H1 (cell line): ENCODE measurements around the gene SLC46A3. TPM values are rescaled to one million over a fixed set of nuclear protein-coding genes. Genes with fewer than 3 reads are reported as not detected.

Experiments used
- CTCF ChIA-PET: fragments of 300-600 bp; sonication (Branson Sonifier 250); formaldehyde crosslinking; loops from one replicate; lab custom pipeline; 2021; ENCODE audit not compliant: partially characterized antibody; lab: Charles Lee
- POLR2A ChIA-PET: fragments of 300-600 bp; sonication (Branson Sonifier 250); formaldehyde crosslinking; loops from one replicate; lab custom pipeline; 2021; ENCODE audit warnings: inconsistent platforms; ENCODE audit not compliant: partially characterized antibody; lab: Charles Lee
- DNase-seq, 2 experiments: peaks; one replicate each; pipeline versions ENCODE4 v3.0.0 to v3.0.0-alpha.2; 2010 to 2022; ENCODE audit warnings: low spot score in 2 of 2, low read depth in 1 of 2, mixed read lengths in 1 of 2
- FAIRE-seq: peaks from 2 replicates; lab custom pipeline; 2011; peaks lifted over from hg19 to GRCh38; lab: Jason Lieb, UNC
- H2AFZ ChIP-seq: 2 replicates; pipeline ENCODE4 v1.8.1; 2012; ENCODE audit warnings: low read length, inconsistent platforms
- H2AK5ac ChIP-seq: 2 replicates; pipeline ENCODE4 v1.6.1; 2013; ENCODE audit warnings: low read depth, low read length
- H2BK120ac ChIP-seq: replicated peaks from 2 replicates; pipeline ENCODE3; 2013; ENCODE audit warnings: low read depth, low read length, inconsistent platforms
- H2BK12ac ChIP-seq: 2 replicates; pipeline ENCODE4 v1.6.1; 2013; ENCODE audit warnings: low read depth, low read length
- H2BK15ac ChIP-seq: 2 replicates; pipeline ENCODE4 v1.6.1; 2013; ENCODE audit warnings: low read length
- H2BK20ac ChIP-seq: 2 replicates; pipeline ENCODE4 v1.6.1; 2013; ENCODE audit warnings: low read length
- H2BK5ac ChIP-seq: 2 replicates; pipeline ENCODE4 v1.6.1; 2013; ENCODE audit warnings: low read depth, low read length
- H3K14ac ChIP-seq: 2 replicates; pipeline ENCODE4 v1.6.1; 2013; ENCODE audit warnings: inconsistent platforms; ENCODE audit not compliant: insufficient read length
- H3K18ac ChIP-seq: 2 replicates; pipeline ENCODE4 v1.6.1; 2013; ENCODE audit warnings: low read length; ENCODE audit errors: extremely low read depth
- H3K23ac ChIP-seq: 2 replicates; pipeline ENCODE4 v1.6.1; 2013; ENCODE audit warnings: inconsistent platforms; ENCODE audit not compliant: insufficient read length
- H3K23me2 ChIP-seq: 2 replicates; pipeline ENCODE4 v1.6.1; 2013; ENCODE audit warnings: low read depth, low read length
- H3K27ac ChIP-seq: 2 replicates; pipeline ENCODE4 v1.6.1; 2011; ENCODE audit warnings: low read depth, low read length, inconsistent platforms
- H3K27me3 ChIP-seq, 4 experiments: replicated peaks in 1 of 4; 1 replicate in 1 of 4; 2 replicates in 3 of 4; pipeline versions ENCODE4 v1.6.1 to v1.8.1; 2011 to 2013; ENCODE audit warnings: low read length in 3 of 4, mild to moderate bottlenecking in 3 of 4, inconsistent platforms in 2 of 4, mixed read lengths in 2 of 4, moderate library complexity in 1 of 4; ENCODE audit not compliant: control insufficient read depth in 3 of 4, insufficient read depth in 3 of 4; ENCODE audit errors: extremely low read depth in 1 of 4
- H3K36me3 ChIP-seq, 4 experiments: 2 replicates each; pipeline versions ENCODE4 v1.6.1 to v1.8.1; 2011 to 2013; ENCODE audit warnings: mild to moderate bottlenecking in 4 of 4, low read length in 3 of 4, moderate library complexity in 2 of 4, control low read depth in 1 of 4, inconsistent platforms in 1 of 4; ENCODE audit not compliant: insufficient read depth in 4 of 4, control insufficient read depth in 2 of 4
- H3K4ac ChIP-seq: replicated peaks from 2 replicates; pipeline ENCODE3; 2013; ENCODE audit warnings: low read length, low read depth, mixed read lengths, inconsistent platforms; ENCODE audit not compliant: insufficient read length
- H3K4me1 ChIP-seq, 4 experiments: replicated peaks in 1 of 4; 1 replicate in 1 of 4; 2 replicates in 3 of 4; pipeline versions ENCODE4 v1.6.1 to v1.8.1; 2011 to 2013; ENCODE audit warnings: low read length in 3 of 4, inconsistent platforms in 2 of 4, mixed read lengths in 1 of 4; ENCODE audit not compliant: insufficient read depth in 4 of 4, control insufficient read depth in 3 of 4
- H3K4me2 ChIP-seq, 2 experiments: 2 replicates each; pipeline versions ENCODE4 v1.6.1 to v1.8.1; 2011 to 2013; ENCODE audit warnings: low read depth in 2 of 2, low read length in 2 of 2, control low read depth in 1 of 2, inconsistent platforms in 1 of 2, mild to moderate bottlenecking in 1 of 2; ENCODE audit not compliant: insufficient read depth in 1 of 2
- H3K4me3 ChIP-seq, 4 experiments: fragments of 200-600, 300-600 bp in 1 of 4; sonication (generic), shearing (Covaris generic), sonication (Bioruptor Twin) in 1 of 4; 2 replicates each; pipeline versions ENCODE4 v1.5.1 to v1.8.1; 2011 to 2016; ENCODE audit warnings: low read length in 4 of 4, low read depth in 3 of 4, control low read depth in 2 of 4, inconsistent platforms in 2 of 4, mild to moderate bottlenecking in 2 of 4, mixed read lengths in 1 of 4, moderate library complexity in 1 of 4; ENCODE audit not compliant: insufficient read depth in 2 of 4; ENCODE audit errors: extremely low read depth in 1 of 4
- H3K56ac ChIP-seq: replicated peaks from 2 replicates; pipeline ENCODE3; 2013; ENCODE audit warnings: low read depth, mild to moderate bottlenecking, mixed read lengths, low read length, inconsistent platforms; ENCODE audit not compliant: insufficient read length
- H3K79me1 ChIP-seq: 2 replicates; pipeline ENCODE4 v1.6.1; 2013; ENCODE audit warnings: low read depth, low read length, control low read depth
- H3K79me2 ChIP-seq, 2 experiments: 2 replicates each; pipeline versions ENCODE4 v1.6.1 to v1.8.1; 2012 to 2013; ENCODE audit warnings: low read length in 2 of 2, mild to moderate bottlenecking in 2 of 2, inconsistent platforms in 1 of 2; ENCODE audit not compliant: insufficient read depth in 2 of 2, control insufficient read depth in 1 of 2
- H3K9ac ChIP-seq, 4 experiments: replicated peaks in 1 of 4; 1 replicate in 1 of 4; 2 replicates in 3 of 4; pipeline versions ENCODE4 v1.6.1 to v1.8.1; 2011 to 2013; ENCODE audit warnings: low read depth in 3 of 4, low read length in 3 of 4, control low read depth in 2 of 4, mild to moderate bottlenecking in 2 of 4, moderate library complexity in 2 of 4, inconsistent platforms in 1 of 4; ENCODE audit errors: extremely low read depth in 1 of 4
- H3K9me3 ChIP-seq, 2 experiments: 2 replicates each; pipeline versions ENCODE4 v1.6.1 to v1.8.1; 2012 to 2013; ENCODE audit warnings: mild to moderate bottlenecking in 2 of 2, moderate library complexity in 2 of 2, control low read depth in 1 of 2, inconsistent platforms in 1 of 2, low read depth in 1 of 2, low read length in 1 of 2, mixed read lengths in 1 of 2; ENCODE audit not compliant: insufficient read depth in 2 of 2
- H4K20me1 ChIP-seq, 2 experiments: replicated peaks in 1 of 2; 2 replicates each; pipeline versions ENCODE3 to v1.8.1; 2011 to 2013; ENCODE audit warnings: inconsistent platforms in 2 of 2, low read length in 2 of 2, mild to moderate bottlenecking in 1 of 2; ENCODE audit not compliant: insufficient read depth in 2 of 2, control insufficient read depth in 1 of 2
- H4K5ac ChIP-seq: 2 replicates; pipeline ENCODE4 v1.6.1; 2013; ENCODE audit warnings: low read length, low read depth, mixed read lengths, inconsistent platforms; ENCODE audit not compliant: insufficient read length
- H4K8ac ChIP-seq: 2 replicates; pipeline ENCODE4 v1.8.0; 2013; ENCODE audit warnings: mild to moderate bottlenecking, moderate library complexity, low read length, inconsistent platforms; ENCODE audit not compliant: insufficient read depth; ENCODE audit errors: extremely low read depth
- H4K91ac ChIP-seq: replicated peaks from 2 replicates; pipeline ENCODE3; 2013; ENCODE audit warnings: low read length, mixed read lengths, inconsistent platforms; ENCODE audit not compliant: insufficient read length
- FOSL1 ChIP-seq: IDR thresholded peaks from 2 replicates; pipeline ENCODE4 v1.6.1; 2011; ENCODE audit warnings: mild to moderate bottlenecking, low read depth, low read length, moderate library complexity; ENCODE audit not compliant: insufficient read depth
- JUN ChIP-seq: IDR thresholded peaks from 2 replicates; pipeline ENCODE4 v1.6.1; 2011; ENCODE audit warnings: low read depth, mild to moderate bottlenecking, improper control_type of control experiment, low read length
- RXRA ChIP-seq: IDR thresholded peaks from 2 replicates; pipeline ENCODE4 v1.6.1; 2011; ENCODE audit warnings: low read depth, mild to moderate bottlenecking, low read length, moderate library complexity; ENCODE audit not compliant: insufficient read depth
- SP2 ChIP-seq: IDR thresholded peaks from 2 replicates; pipeline ENCODE4 v1.6.1; 2012; ENCODE audit warnings: mild to moderate bottlenecking, low read length, inconsistent platforms
- WGBS, 2 experiments: shearing (Covaris generic) in 1 of 2; methylation state at CpG; one replicate each; pipeline versions ENCODE4 v1.1.6 to v1.1.7; 2013 to 2015; ENCODE audit warnings: low lambda C conversion rate in 2 of 2, mixed read lengths in 2 of 2, inconsistent platforms in 1 of 2, low coverage in 1 of 2, missing lambda C conversion rate in 1 of 2; ENCODE audit not compliant: insufficient replicate concordance in 2 of 2, insufficient coverage in 1 of 2, insufficient read length in 1 of 2; ENCODE audit errors: extremely low coverage in 1 of 2, missing lambda C conversion rate in 1 of 2; 5-methylcytosine and 5-hydroxymethylcytosine counted together
- polyA plus RNA-seq, 7 experiments: library from polyadenylated mRNA; depleted of rRNA in 3 of 7; stranded (reverse) in 5 of 7; unstranded in 2 of 7; fragments of >200 nt in 5 of 7; fragments of 200-250 nt in 2 of 7; gene quantifications; 1 replicate in 5 of 7; 2 replicates in 1 of 7; 4 replicates in 1 of 7; pipeline versions ENCODE4 v1.2.1 to v1.2.3, GENCODE V29; 2011 to 2013; ENCODE audit warnings: missing spikeins in 2 of 7, mixed read lengths in 2 of 7
- total RNA-seq: library from RNA; stranded (reverse); fragmentation: NEBNext Ultra II Directional; extraction: Animal tissue kit (Norgen Biotek cat#: 25700); gene quantifications from 2 replicates; pipeline ENCODE4 v1.2.1, GENCODE V29; 2021

Gene SLC46A3
- total and polyA plus RNA-seq, 2 of the 8 experiments (the other 6 are each of a cell fraction or from before 2014, with no cell fraction given), result 0.39 to 0.67 TPM

DNA sequence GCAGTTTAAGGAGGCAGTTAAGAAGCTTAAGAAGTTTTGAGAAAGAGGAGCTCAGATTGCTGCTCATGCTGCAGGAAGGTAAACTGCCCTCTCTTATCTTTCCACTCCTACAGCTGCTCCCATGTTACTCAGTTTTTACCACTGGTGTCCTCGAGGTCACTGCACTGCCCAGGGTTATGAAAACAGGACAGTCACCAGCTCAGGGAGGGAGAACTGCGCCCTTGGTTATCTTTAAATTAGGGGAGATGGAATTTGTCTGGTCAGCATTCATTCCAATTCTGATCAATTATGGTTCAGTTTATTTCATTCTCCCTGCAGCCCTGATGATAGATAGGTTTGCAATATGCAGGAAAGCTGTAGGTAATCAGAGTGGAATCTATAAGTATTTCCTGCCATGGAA lies 10.8 kb upstream of the SLC46A3 start:
- Histone ChIP-seq H3K79me2 (no peaks in the 10 kb centered on the region), H4K5ac (no peak overlapping the region), H2BK120ac (no peak overlapping the region), H3K4ac (no peak overlapping the region), H2AFZ (no peak overlapping the region), H3K27ac (no peak overlapping the region), H2BK5ac (no peak overlapping the region), H4K91ac (no peak overlapping the region), H3K79me1 (no peaks in the 10 kb centered on the region), H3K36me3 (no peaks in the 10 kb centered on the region), H2BK15ac (no peak overlapping the region), H3K23me2 (no peaks in the 10 kb centered on the region), H3K18ac (no peak overlapping the region), H3K14ac (no peak overlapping the region), H2BK20ac (no peak overlapping the region), H2AK5ac (no peak overlapping the region), H3K23ac (no peak overlapping the region), H2BK12ac (no peak overlapping the region), H3K9ac (no peak overlapping the region), H3K4me3 (no peak overlapping the region), H3K4me1 (no peaks in the 10 kb centered on the region), H3K56ac (no peak overlapping the region), H4K8ac (no peak overlapping the region), H3K9me3 (no peaks in the 10 kb centered on the region), H4K20me1 (no peaks in the 10 kb centered on the region), H3K27me3 (no peaks in the 10 kb centered on the region), H3K4me2 (no peak overlapping the region)
- TF ChIP-seq JUN (no peak), SP2 (no peak), RXRA (no peak), FOSL1 (no peak)
- FAIRE-seq (no peak), DNase-seq (no peak)
- 83% methylated on average over 2 of the region's 2 CpGs; no CpG with 5 or more reads in 1 of the 2 experiments for WGBS, 2 experiments
- ChIA-PET CTCF (interaction anchor here (0.7 to 1.4 kb wide), 4 partner anchors 25 to 681 kb away, joined by 3 to 4 read pairs (median 4); no protein-coding TSS in a partner anchor), POLR2A (interaction anchor here (0.6 to 1.3 kb wide), 3 partner anchors 10 to 1735 kb away, joined by 3 to 5 read pairs (median 5); partner anchors contain the start of gene SLC46A3)
